Activated T-helper 1 cell treated with Interleukin-2 at 50 U/mL for 16 hours (primary cell): ENCODE measurements around the gene GMEB2.

Experiments used
- DNase-seq: peaks from one replicate; pipeline ENCODE4 v3.0.0-alpha.2; 2020; ENCODE audit warnings: low read depth

Gene GMEB2

DNA sequence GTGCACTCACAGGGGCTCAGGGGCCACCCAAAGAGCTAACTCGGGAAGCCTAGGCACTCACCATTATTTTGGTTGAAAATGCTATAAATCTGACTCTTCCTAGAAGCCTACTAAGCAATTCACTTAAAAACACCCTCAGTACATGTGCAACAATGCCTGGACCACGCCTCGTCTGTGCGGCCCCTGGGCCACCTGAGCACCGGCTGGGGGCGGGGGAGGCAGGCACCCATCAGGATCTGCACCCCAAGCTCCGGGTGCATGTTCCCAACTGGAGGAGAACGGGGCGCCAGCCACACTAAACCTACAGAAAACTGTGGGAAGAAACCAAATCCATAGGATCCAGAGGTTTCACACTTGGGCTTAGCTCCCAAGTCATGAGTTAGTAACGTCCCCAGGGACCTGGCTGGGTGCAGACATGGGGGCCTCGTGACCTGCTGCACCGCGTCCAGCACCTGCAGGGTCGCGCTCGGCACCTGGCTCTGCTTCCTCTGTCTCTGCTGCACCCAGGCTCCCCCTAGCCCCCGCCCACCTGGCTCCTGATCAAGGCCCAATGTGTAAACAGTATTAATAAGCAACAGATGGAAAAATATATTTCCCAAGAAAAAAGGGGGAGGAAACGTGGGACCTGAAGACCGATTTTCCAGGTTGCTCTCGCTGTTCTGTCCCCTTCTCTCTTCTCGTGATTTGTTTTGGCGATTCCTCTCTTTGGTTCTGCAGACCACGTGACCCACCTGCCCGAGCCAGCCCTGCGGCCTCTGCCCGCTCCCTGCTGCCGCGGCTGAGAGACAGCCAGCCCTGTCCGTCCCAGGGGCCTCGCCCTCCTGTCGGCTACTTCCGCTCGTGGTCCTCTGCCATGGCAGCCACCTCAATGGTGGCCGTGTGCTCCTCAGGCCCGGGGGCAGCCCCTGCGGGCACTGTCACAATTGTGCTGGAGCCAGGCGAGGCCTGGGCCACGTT is 37.4 kb downstream of the GMEB2 start:
- DNase-seq = no peak

DNA sequence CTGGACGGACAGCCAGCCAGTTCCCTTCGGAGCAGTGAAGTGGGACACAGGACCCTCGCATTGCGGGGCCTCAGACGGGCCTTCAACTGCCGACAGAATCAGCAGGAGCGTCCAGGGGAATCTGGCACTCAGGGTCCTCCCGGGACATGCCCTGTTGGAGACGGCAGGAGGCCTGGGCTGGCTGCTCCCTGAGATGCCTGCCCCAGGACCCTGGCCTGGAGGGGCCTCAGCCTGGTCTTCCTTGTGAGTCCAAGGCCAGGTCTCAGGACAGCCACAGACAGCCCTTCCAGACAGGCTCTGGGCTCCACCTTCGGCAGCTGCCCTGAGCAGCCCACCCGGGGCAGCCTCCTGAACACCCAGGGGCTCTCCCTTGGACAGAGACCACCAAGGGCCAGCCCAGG is 38.3 kb downstream of the GMEB2 start:
- no peak for DNase-seq

DNA sequence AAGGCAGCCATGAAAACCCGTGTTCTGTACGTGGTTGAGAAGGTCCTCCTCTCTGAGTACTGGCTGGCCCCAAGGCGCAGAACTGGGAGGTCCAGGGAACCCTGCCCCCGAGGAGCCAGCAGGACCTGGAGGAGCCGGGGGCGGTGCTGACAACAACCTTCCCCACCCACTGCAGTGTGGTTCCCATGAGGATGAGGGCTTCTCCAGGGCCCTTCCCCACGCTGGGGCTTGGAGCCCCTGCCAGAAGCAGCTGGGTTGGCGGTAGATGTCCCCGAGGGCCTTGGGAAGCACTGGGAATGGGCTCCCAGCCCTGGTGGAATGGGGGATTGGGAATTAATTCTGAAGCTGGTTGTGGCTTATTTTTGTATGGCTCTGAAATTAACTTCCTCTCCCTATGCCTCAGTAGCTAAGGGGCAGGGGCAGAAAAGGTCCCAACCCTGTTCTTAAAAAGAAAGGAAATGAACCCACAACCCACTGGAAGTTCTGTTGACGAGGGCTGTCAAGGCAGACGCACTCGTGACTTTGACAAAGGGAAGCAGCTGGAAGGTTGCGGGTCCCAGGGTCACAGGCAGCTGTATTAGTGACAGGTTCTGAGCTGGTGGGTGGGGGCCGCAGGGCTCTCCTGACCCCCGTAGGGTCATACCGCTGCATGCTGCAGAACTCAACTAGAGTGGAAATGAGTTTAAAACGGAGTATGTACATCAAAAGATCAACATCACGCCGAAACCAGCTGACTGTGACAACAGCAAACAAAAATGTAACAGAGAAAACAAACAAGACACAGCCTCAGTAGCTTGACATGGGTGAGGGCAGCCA is 38.9 kb downstream of the GMEB2 start:
- no peak for DNase-seq

DNA sequence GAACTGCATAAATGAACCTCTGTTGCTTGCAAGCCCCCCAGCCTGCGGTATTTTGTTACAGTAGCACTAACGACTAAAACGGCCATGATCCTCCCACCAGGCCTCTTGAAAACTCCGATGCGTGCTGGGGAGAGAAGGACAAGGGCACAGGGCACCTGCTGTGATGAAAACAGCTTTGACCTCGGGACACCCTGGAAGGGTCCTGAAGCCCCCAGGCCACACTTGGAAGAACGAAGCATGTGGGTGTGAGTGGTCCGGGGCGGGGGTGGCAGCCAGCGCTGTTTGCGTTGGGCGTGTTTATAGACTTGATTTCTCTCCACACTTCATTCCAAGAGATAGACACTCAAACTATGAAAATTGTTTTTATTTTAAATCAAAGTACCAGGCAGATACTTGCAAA is 39.6 kb downstream of the GMEB2 start:
- DNase-seq = no peak

DNA sequence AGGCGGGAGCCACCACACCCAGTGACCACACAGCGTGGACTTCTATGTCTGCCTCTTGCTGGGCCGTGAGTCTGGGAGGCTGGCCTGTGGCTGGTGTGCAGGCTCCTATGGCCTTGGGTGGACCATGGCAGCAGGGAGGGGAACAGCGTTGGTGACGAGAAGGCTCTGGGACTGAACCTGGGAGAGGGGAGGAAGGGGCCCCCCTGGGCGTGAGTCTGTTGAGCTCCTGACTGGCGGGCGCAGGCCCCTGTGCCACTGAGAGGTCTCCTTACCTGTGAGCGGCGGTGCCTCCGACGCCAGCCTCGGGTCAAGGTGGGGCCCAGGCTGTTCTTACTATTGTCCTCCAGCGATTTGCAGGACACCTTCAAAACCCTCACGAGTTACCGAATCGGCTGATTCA is 40.1 kb downstream of the GMEB2 start:
- no peak for DNase-seq

DNA sequence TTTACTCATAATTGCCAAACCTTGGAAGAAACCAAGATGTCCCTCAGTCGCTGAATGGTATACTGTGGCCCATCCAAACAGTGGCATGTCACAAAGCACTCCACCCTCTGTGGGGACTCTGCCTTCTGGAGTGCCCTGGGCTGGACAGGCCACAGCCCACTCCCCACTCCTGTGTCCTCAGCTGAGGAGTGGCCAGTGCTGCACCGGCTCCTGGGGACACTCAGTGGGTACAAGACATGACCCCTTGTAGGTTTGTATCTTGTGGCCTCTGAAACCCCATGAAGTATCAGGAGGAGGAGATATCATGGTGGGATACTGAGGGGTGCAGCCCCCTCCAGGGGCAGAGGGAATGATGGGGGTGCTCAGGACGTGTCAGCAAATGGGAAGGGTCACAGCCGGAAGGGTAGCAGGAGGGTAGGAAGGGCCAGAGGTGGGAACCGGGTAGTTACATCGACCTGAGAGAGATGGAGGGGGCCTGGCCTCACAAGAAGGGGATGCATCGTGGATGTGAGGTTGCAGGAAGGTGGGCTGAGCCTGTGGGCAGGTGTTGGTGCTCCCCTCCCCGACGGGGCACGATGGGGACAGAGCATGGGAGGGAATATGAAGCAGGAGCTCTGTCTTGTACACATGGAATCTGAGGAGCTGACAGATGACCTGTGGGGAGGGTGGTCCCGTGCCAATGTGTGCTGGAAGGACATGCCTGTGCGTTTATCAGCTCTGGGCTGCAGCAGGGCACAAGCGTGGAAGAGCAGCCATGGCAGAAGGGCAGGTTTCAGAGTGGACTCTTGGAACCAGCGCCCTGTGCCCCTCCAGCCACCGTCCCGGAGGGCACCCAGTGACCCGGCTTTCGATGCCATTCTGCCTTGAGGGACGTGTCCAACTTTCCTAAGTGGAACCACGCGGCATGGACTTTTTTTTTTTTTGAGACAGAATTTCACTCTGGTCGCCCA is 41.0 kb downstream of the GMEB2 start:
- DNase-seq = no peak

DNA sequence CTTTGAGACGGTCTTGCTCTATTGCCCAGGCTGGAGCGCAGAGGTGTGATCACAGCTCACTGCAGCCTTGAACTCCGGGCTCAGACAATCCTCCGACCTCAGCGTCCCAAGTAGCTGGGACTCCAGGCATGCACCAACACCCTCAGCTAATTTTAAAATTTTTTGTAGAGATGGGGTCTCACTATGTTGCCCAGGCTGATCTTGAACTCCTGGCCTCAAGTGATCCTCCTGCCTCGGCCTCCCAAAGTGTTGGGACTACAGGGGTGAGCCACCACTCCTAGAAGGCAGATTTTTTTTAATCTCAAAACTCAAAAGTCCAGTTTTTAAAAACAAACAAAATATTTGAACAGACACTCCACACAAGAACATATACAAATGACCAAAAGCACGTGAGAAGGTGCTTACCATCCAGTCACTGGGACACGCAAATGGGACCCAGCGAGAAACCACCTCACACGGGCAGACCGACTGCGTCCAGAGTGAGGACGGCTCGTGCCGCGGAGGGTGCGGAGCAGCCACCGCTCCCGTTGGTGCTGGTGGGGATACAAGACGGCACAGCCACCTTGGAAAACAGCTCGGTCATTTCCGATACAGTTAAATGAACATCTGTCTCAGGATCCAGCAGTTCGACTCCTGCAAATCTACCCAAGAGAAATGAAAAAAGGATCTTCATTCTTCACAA is 44.4 kb downstream of the GMEB2 start:
- DNase-seq = no peak

DNA sequence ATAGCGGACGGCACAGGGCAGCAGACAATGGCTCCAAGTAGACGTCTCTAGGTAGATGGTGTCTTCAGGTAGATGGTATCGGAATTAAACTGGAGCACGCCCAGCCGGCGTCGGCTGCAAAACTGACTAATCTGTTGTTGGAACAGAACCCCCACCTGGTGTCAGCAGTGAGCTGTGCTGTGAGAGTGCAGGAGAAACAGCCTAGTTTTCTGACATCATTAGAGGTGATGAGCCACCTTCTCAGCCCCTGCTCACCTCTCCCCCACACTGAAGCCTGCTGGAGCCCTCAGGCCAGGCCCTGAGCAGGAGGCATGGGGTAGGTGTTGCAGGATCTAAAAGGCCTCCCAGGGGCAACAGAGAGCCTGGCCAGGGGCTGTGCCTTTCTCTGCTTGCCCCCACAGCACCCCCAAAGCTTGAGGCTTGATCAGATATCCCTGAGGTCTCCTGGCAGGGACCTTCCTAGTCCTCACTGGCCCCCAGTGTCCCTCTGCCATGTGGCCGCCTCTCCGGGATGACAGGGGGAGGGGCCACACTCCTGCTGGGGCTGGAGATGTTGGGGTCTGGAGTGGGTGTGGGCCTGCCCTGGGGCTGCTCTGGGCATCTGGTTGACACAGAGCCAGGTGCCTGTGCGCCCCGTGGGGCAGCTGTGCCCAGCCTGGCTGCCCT is 46.0 kb downstream of the GMEB2 start:
- peak; percentile 45 for DNase-seq

DNA sequence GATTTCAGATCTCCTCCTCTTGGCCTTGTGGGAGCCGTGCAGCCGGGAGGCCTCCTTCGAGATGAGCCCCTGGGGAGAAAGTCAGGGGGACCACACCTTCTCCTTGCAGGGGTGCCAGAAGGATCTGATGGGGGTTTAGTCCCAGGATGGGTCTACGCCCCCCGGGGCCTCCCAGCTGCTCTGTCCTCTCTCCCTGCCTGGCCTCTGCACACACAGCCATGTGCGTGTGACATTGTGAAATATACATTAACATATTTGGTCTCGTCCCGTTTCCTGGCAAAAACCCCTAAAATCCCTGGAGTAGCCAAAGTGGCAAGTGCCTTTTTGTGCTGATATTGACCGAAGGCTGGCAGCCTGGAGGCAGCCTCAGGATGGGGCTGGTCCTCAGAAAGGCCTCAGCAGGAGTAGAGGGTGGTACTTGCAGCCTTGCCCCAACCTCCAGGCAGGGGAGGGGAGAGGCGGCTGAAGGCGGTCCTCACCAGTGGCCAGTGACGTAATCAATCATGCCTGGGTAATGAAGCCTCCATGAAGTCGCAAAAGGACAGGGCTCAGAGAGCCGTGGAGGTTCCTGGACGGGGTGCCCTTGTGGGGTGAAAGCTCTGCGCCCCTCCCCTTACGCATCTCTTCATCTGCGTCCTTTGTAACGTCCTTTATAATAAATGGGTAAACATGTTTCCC is 47.7 kb downstream of the GMEB2 start:
- no peak for DNase-seq

DNA sequence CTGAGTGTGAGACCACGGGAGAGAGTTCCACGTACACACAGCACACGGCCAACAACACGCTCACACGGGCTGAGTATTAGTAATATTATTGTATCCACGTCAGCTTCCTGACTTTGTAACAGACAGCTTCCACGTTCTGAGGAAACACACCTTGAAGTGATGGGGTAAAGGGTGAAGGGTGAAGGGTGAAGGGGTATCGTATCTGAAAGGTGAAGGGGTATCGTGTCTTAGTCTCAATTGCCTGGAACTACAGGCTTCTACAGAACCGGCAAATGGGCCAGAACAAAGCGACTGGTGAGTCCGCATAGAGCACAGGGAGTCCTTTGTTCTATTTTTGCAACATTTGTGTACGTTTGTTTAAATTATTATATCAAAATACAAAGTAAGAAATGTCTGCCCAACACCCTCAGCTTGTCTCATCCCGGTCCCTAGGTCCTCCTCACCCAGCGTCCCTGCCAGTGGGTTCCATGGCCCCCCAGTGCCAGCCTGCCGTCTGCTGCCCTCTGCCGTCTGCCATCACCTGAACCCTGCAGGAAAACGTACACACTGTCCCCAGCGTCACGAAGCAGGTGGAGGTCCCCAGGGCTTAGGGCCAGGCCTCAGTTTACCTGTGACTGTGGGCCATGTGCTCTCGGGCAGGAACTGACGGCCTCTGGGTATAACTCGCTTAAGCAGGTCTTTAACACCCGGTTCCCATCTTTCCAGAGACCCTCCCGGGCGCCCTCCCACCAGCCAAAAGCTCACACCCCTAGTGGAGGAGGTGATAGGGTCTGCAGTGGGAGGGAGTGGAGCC is 48.5 kb downstream of the GMEB2 start:
- DNase-seq = no peak

DNA sequence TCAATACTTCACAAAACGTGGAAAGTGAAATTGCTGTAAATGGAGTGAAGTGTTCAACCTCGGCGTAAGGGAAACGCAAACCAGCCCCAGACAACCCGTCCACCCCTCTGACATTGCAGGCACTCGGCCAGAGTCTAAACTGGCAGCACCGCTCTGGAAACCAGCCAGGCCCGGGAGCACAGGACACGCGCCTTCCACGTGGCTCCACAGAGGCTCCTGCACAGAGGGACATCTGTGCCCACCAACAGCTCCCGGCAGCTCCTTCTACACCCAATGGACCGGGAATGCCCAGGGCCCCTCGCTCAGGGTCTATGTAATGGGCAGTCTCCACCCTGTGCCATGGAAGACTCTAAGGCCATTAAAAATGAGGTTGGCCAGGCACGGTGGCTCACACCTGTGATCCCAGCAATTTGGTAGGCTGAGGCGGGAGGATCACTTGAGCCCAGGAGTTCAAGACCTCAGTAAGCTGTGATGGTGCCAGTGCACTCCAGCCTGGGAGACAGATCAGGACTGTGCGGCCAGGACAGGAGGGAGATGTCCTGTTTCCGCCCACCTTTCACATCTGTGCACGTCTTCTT is 49.5 kb downstream of the GMEB2 start:
- DNase-seq = no peak

DNA sequence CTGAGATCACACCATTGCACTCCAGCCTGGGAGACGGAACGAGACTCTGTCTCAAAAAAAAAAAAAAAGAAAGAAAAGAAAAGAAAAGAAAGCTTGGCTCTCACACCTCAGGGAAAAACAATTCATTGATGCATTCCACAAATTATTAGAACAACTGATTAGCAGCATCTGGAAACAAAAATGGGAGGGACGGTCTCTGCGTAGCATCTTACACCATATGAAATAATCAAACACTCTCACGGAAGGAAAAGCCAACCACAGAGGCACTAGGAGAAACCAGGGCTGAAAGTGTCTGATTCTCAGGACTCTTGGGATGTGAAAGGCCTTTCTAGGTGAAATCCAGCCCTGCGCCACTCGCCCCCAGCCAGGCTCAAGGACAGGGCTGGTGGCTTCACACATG is 50.6 kb downstream of the GMEB2 start:
- DNase-seq = no peak

DNA sequence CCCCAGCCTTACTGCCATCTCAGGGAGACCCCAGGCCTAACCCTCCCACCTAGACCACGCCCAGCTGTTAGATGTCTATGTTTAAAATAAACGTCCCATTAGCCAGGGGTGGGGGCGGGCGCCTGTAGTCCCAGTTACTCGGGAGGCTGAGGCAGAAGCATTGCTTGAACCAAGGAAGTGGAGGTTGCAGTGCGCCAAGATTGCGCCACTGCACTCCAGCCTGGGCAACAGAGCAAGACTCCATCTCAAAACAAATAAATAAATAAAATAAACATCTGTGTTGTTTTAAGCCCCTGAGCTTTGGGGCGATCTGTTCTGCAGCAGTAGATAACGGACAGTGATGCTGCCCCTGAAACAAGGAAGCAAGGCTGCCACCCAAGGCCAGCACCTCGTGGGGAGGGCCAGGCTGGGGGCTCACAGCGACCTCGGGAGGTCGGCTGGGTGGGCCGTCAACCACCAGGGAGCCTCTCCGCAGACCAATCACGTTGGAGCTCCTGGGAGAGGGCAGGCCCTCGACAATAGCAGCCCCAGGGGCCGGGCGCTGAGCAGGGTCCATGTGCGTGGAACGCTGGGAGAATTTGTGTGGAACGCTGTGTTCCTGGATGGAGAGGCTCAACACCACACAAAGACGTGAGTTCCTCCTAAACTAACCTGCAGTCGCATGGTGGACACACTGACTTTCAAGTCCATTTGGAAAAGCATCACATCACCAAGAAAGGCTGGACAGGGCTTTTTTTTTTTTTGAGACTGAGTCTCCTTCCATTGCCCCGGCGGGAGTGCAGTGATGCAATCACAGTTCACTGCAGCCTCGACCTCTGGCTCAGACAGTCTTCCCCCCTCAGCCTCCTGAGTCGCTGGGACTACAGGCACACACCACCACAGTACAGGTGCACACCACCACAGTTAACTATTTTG is 51.8 kb downstream of the GMEB2 start:
- no peak for DNase-seq

DNA sequence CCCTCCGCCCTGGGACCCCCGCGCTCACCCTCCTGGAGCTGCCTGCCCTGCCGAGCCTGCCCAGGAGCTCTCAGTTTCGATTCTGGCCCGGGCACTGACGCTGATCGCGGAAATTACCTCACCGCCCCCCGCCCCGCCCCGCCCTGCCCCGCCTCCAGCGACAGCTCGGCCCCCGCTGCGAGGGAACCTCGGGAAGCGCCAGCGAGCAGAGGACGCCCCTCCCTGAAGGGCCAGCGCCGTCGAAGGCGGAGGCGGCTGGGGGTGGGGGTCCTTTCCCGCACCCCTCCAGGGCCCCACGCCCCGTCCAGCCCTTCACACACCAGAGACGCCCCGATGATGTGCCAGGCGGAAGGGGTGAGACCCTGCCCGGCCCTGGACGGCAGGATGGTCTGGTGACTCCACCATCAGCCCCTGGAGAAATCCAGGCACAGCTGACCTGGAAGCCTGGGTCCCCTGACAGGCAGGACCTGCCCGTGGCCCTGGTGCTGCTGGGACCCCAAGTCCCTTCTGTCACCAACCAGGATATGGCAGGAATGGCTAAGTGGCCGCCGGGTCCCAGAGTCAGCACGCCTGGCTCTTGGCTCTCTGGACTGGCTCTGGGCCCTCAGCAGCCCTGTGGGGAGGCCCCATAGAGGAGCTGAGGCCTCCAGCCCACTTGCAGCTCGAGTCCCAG is 52.6 kb downstream of the GMEB2 start, which contains the start of gene HELZ2:
Gene HELZ2 (minus strand): TSS at position 84 of the 673 bp plus-strand sequence. CDS start 1,854 bp downstream, outside the sequence.
- DNase-seq = peak; percentile 46

DNA sequence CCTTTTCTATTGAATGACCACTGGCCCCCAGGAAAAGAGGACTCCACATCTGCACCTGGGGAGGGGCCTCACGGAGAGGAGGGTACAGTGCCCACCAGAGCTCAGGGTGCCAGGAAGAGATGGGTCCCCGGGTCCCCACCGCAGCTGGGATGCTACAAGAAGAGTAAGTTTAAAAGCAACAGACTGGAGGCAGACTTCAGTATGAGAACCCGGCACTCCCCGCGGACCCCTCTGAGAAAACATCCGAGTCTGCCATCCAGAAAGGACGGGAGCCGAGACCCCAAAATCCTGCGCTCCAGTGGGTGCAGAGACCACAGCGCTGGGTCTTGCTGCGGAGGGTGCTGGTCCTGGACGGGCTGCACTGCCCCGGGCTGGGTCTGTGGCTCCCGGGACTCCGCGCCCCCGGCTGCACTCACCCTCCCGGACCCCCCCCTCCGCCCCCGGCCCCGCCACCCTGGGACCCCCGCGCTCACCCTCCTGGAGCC is 53.2 kb downstream of the GMEB2 start:
- no peak for DNase-seq

DNA sequence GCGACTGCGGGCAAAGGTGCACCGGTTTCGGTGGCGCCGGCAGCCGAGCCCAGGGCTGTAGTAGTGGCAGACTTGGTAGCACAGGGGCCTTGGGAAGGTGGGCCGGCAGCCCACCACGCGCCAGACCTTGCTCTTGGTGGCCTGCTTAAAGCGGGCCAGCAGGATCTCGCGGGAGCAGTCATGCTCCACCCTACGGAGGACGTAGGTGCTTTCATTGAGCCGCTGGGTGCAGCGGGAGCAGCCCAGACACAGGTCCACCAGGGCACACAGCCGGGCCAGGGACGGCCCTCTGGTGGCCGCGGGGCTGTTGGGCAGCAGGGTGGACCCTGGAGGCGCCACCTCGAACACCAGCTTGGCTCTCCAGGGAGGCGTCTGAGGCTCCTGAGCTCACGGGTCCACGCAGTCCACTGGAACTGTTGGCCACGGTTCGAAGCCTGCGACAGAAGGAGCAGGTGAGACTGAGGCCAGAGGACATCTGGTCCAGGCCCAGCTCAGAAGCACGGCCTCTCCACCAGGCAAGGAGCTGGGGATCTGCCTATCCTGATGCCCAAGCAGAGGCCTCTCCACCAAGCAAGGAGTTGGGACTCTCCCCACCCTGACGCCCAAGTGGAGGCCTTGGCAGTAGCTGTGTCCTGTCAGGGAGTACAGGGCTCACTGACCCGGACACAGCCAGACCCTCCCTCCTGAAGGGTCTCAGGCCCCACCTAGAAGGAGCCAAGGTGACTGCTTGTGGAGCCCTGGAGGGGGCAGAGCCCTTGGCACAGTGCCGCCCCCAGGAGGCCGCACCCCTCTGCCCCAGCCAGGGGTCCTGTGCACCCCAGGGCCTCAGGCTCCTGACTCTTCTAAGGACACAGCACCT is 53.9 kb downstream of the GMEB2 start:
- no peak for DNase-seq
